IMR-90 (cell line): Measurements from ENCODE around the gene ETF1. TPM values are rescaled to one million over a fixed set of nuclear protein-coding genes. Genes with fewer than 3 reads are reported as not detected.

ENCODE experiments used
- ATAC-seq: fragments of 200-7000 bp; cut with Tn5 transposase; 2 replicates; pipeline ENCODE4 v1.9.1; 2020; ENCODE audit warnings: low read depth, mild to moderate bottlenecking, moderate library complexity
- BruUV-seq: library from RNA; stranded (reverse); fragments of 400-500 nt; replicated peaks from 2 replicates; lab custom pipeline; 2021; lab: Mats Ljungman, UMichigan
- CTCF ChIA-PET: fragments of 300-600 bp; formaldehyde crosslinking; extraction: SDS; loops from one replicate; lab custom pipeline; 2021; ENCODE audit warnings: antibody characterized with exemption; lab: Yijun Ruan, JAX
- POLR2A ChIA-PET: fragments of 300-600 bp; sonication (Branson Sonifier 250); formaldehyde crosslinking; loops from one replicate; lab custom pipeline; 2022; ENCODE audit warnings: antibody characterized with exemption; ENCODE audit not compliant: unreplicated experiment; lab: Charles Lee
- DNase-seq: peaks from one replicate; pipeline ENCODE4 v3.0.0; 2013
- H2AFZ ChIP-seq: replicated peaks from 2 replicates; pipeline ENCODE3; 2013; ENCODE audit warnings: low read length, mild to moderate bottlenecking; ENCODE audit not compliant: poor library complexity
- H2AK5ac ChIP-seq: 2 replicates; pipeline ENCODE4 v1.6.1; 2013; ENCODE audit warnings: low read depth, low read length, inconsistent platforms
- H2AK9ac ChIP-seq: replicated peaks from 2 replicates; pipeline ENCODE3; 2013; ENCODE audit warnings: mild to moderate bottlenecking, low read depth, low read length, moderate library complexity; ENCODE audit not compliant: poor library complexity
- H2BK120ac ChIP-seq: 2 replicates; pipeline ENCODE4 v1.6.1; 2013; ENCODE audit warnings: low read depth, low read length, inconsistent platforms
- H2BK15ac ChIP-seq: 3 replicates; pipeline ENCODE4 v1.6.1; 2013; ENCODE audit warnings: low read depth, low read length, inconsistent platforms
- H2BK20ac ChIP-seq: 2 replicates; pipeline ENCODE4 v1.6.1; 2013; ENCODE audit warnings: low read depth, mild to moderate bottlenecking, inconsistent platforms, low read length, moderate library complexity
- H2BK5ac ChIP-seq: 2 replicates; pipeline ENCODE4 v1.6.1; 2013; ENCODE audit warnings: mild to moderate bottlenecking, low read depth, low read length, inconsistent platforms; ENCODE audit not compliant: poor library complexity, severe bottlenecking
- H3K14ac ChIP-seq: replicated peaks from 2 replicates; pipeline ENCODE4 v1.6.1; 2013; ENCODE audit warnings: low read depth, low read length, inconsistent platforms
- H3K18ac ChIP-seq: 2 replicates; pipeline ENCODE4 v1.6.1; 2013; ENCODE audit warnings: low read depth, low read length, control low read depth
- H3K23ac ChIP-seq: 2 replicates; pipeline ENCODE4 v1.6.1; 2013; ENCODE audit warnings: low read depth, low read length, inconsistent platforms
- H3K27ac ChIP-seq: 2 replicates; pipeline ENCODE4 v1.5.1; 2013; ENCODE audit warnings: mild to moderate bottlenecking, control low read depth, low read length; ENCODE audit not compliant: insufficient read depth
- H3K27me3 ChIP-seq: 2 replicates; pipeline ENCODE4 v1.6.1; 2013; ENCODE audit warnings: low read length; ENCODE audit not compliant: control insufficient read depth, insufficient read depth
- H3K36me3 ChIP-seq: 2 replicates; pipeline ENCODE4 v1.6.1; 2013; ENCODE audit warnings: low read length, mixed read lengths; ENCODE audit not compliant: control insufficient read depth, insufficient read depth
- H3K4ac ChIP-seq: 2 replicates; pipeline ENCODE4 v1.6.1; 2013; ENCODE audit warnings: low read depth, low read length, inconsistent platforms
- H3K4me1 ChIP-seq: 2 replicates; pipeline ENCODE4 v1.6.1; 2013; ENCODE audit warnings: low read length, mixed read lengths; ENCODE audit not compliant: control insufficient read depth, insufficient read depth
- H3K4me2 ChIP-seq: 2 replicates; pipeline ENCODE4 v1.6.1; 2013; ENCODE audit warnings: low read depth, mild to moderate bottlenecking, control low read depth, low read length, moderate library complexity
- H3K4me3 ChIP-seq: 2 replicates; pipeline ENCODE4 v1.5.1; 2013; ENCODE audit warnings: low read depth, mild to moderate bottlenecking, control low read depth, low read length, moderate library complexity; ENCODE audit not compliant: insufficient read depth
- H3K56ac ChIP-seq: 2 replicates; pipeline ENCODE4 v1.6.1; 2013; ENCODE audit warnings: low read length, inconsistent platforms; ENCODE audit not compliant: insufficient read depth; ENCODE audit errors: extremely low read depth
- H3K79me1 ChIP-seq, 2 experiments: 2 replicates each; pipeline ENCODE4 v1.6.1; 2013; ENCODE audit warnings: low read length in 2 of 2, inconsistent platforms in 1 of 2, low read depth in 1 of 2
- H3K9ac ChIP-seq: 2 replicates; pipeline ENCODE4 v1.6.1; 2013; ENCODE audit warnings: low read depth, low read length, control low read depth
- H3K9me1 ChIP-seq: 2 replicates; pipeline ENCODE4 v1.6.1; 2013; ENCODE audit warnings: low read length, inconsistent platforms; ENCODE audit not compliant: insufficient read depth
- H3K9me3 ChIP-seq: 2 replicates; pipeline ENCODE4 v1.6.1; 2013; ENCODE audit warnings: low read length; ENCODE audit not compliant: control insufficient read depth, insufficient read depth
- H4K20me1 ChIP-seq: 2 replicates; pipeline ENCODE4 v1.6.1; 2013; ENCODE audit warnings: low read length, inconsistent platforms; ENCODE audit not compliant: insufficient read depth
- H4K5ac ChIP-seq: 2 replicates; pipeline ENCODE4 v1.6.1; 2013; ENCODE audit warnings: mild to moderate bottlenecking, low read depth, low read length, control low read depth
- H4K8ac ChIP-seq, 2 experiments: 2 replicates each; pipeline ENCODE4 v1.6.1; 2013; ENCODE audit warnings: low read depth in 2 of 2, low read length in 2 of 2, control low read depth in 1 of 2, inconsistent platforms in 1 of 2
- H4K91ac ChIP-seq: 2 replicates; pipeline ENCODE4 v1.6.1; 2013; ENCODE audit warnings: low read depth, low read length, inconsistent platforms; ENCODE audit not compliant: insufficient read depth
- SMC3 ChIP-seq: fragments of 150-350 bp; IDR thresholded peaks from 2 replicates; pipeline ENCODE4 v1.6.1; 2016; ENCODE audit warnings: low read depth, mild to moderate bottlenecking, antibody characterized with exemption, low read length, moderate library complexity
- USF2 ChIP-seq: fragments of 150-350 bp; IDR thresholded peaks from 2 replicates; pipeline ENCODE4 v1.6.1; 2017; ENCODE audit warnings: mild to moderate bottlenecking, antibody characterized with exemption, low read length, low read depth
- WGBS, 2 experiments: methylation state at CpG; one replicate each; pipeline versions ENCODE4 v1.1.5 to v1.1.7; 2013; ENCODE audit warnings: missing lambda C conversion rate in 2 of 2; ENCODE audit not compliant: insufficient read length in 1 of 2; ENCODE audit errors: extremely low coverage in 2 of 2; 5-methylcytosine and 5-hydroxymethylcytosine counted together
- dilution Hi-C: fragments of 300-500 bp; cut with HindIII; formaldehyde crosslinking; loops from one replicate; pipeline ENCODE4 v1.14.3; 2018; ENCODE audit warnings: low sequenced_read_pairs; ENCODE audit not compliant: unreplicated experiment
- in situ Hi-C: fragments of 300-500 bp; cut with MboI; formaldehyde crosslinking; loops from 3 replicates; pipeline ENCODE4 v1.14.3; 2019; ENCODE audit warnings: low sequenced_read_pairs, inconsistent platforms, mixed read lengths
- intact Hi-C: fragments of 100-400 bp; cut with micrococcal nuclease; formaldehyde crosslinking; loops from 2 replicates; pipeline ENCODE4 v1.10.0; 2022
- polyA plus RNA-seq, 3 experiments: library from polyadenylated mRNA; depleted of rRNA; stranded (reverse); fragments of >200 nt; gene quantifications; 2 replicates each; pipeline ENCODE4 v1.2.3, GENCODE V29; 2012; ENCODE audit warnings: low replicate concordance in 1 of 3
- total RNA-seq: library from RNA; depleted of rRNA; stranded (reverse); fragments of >200 nt; gene quantifications from 2 replicates; pipeline ENCODE4 v1.2.3, GENCODE V29; 2012

Gene ETF1
- total and polyA plus RNA-seq, 2 of the 4 experiments (the other 2 are of a cell fraction): 53.2 to 126 TPM

- TF ChIP-seq SMC3 (no peak), USF2 (peak; percentile 96)
- H3K4ac ChIP-seq: no peak overlapping the region
- dilution Hi-C loops (no loop called here), intact Hi-C loops (no loop called here), in situ Hi-C loops (no loop called here)
- H4K5ac ChIP-seq: no peak overlapping the region
- H3K27ac ChIP-seq: no peak overlapping the region
- no peak overlapping the region for H2BK5ac ChIP-seq
- H3K4me2 ChIP-seq: no peak overlapping the region
- POLR2A ChIA-PET: no interaction called here
- H3K79me1 ChIP-seq: peaks cover 4 to 13% of the 10 kb centered on the region in 2 experiments; a peak in 3 of 4 replicates
- no peak overlapping the region for H4K91ac ChIP-seq
- H4K20me1 ChIP-seq: peaks cover 12% of the 10 kb centered on the region
- H2AFZ ChIP-seq: peak overlapping the region; percentile 36
- no peak overlapping the region for H3K23ac ChIP-seq
- 93% methylated on average over 2 of the region's 11 CpGs; no CpG with 5 or more reads in 1 of the 2 experiments for WGBS, 2 experiments
- peak overlapping the region; percentile 1 for H2AK9ac ChIP-seq
- no peak overlapping the region for H3K4me3 ChIP-seq
- DNase-seq: peak; percentile 87
- H3K14ac ChIP-seq: no peak overlapping the region
- H3K9me3 ChIP-seq: no peaks in the 10 kb centered on the region
- peaks cover 2% of the 10 kb centered on the region; the same call in 1 of the 2 replicates for H3K4me1 ChIP-seq
- H3K27me3 ChIP-seq: peaks cover 5% of the 10 kb centered on the region
- no peak overlapping the region for H2BK15ac ChIP-seq
- CTCF ChIA-PET: interaction anchor here (0.5 kb wide), 1 partner anchor 88 kb away, joined by 3 read pairs; no protein-coding TSS in a partner anchor
- no peak overlapping the region for H3K18ac ChIP-seq
- no peak overlapping the region for H3K56ac ChIP-seq
- H2AK5ac ChIP-seq: 0 out of 2 replicates have a peak overlapping the region, but pooled peaks have one; percentile 4
- ATAC-seq: no peak
- H3K36me3 ChIP-seq: no peaks in the 10 kb centered on the region
- peaks cover 3% of the 10 kb centered on the region; the same call in 1 of the 2 replicates for H3K9me1 ChIP-seq
- no peak overlapping the region for H3K9ac ChIP-seq
- peak overlapping the region; percentile 19 to 43; a peak in 1 of 4 replicates for H4K8ac ChIP-seq
- H2BK120ac ChIP-seq: no peak overlapping the region
- BruUV-seq: no TSS peak
- H2BK20ac ChIP-seq: no peak overlapping the region
These were observed 81.5 kb downstream of the ETF1 start for GRCh38 chr5:138461343-138462125.
